Measurements from ENCODE around the gene RHOJ. TPM values are rescaled to one million over a fixed set of nuclear protein-coding genes. Genes with fewer than 3 reads are reported as not detected.
"Not testable (repeated sequence)": the region's sequence is repeated elsewhere in the genome, so short reads cannot be mapped to it uniquely, and the experiment has no call there.

RHOJ gene
- total RNA-seq = 37.1 to 55.1 TPM (median 39.2 TPM) in 3 replicates
- long read RNA-seq, transcript RHOJ-201 (5 exons, 3,302 nt) = major isoform, 6 of 8 reads
- long read RNA-seq, partial matches to known transcripts = 0 of 8 reads
- long read RNA-seq, other reads (novel, unspliced or antisense) = 2 of 8 reads

GRCh38 chr14:63204407-63205043 lies at the start of gene RHOJ:
Gene RHOJ, plus strand, starts transcription at chr14:63204443. Its CDS starts 427 bp downstream, at chr14:63204870.
- Mint-ChIP-seq H3K36me3 (ENCODE audit: low read depth) (no peaks in the 10 kb centered on the region), H3K9me3 (ENCODE audit: low read depth) (no peaks in the 10 kb centered on the region), H3K27ac (ENCODE audit: unreplicated experiment) (no peak within 1 kb of the TSS), H3K4me1 (ENCODE audit: low read depth) (peaks cover 7% of the 10 kb centered on the region), H3K4me3 (ENCODE audit: unreplicated experiment) (no peak within 1 kb of the TSS), H3K27me3 (ENCODE audit: low read depth) (no peaks in the 10 kb centered on the region)
- DNase-seq (ENCODE audit: low spot score) = peak; percentile 83
- peak; percentile 31 for TF ChIP-seq CTCF (IDR thresholded peaks at IDR 0.05)

GRCh38 chr14:63155511-63156185 lies 48.6 kb upstream of the RHOJ start:
- Mint-ChIP-seq H3K9me3 (ENCODE audit: low read depth) (no peaks in the 10 kb centered on the region), H3K27me3 (ENCODE audit: low read depth) (peaks cover 3% of the 10 kb centered on the region), H3K4me1 (ENCODE audit: low read depth) (peaks cover 14% of the 10 kb centered on the region), H3K27ac (ENCODE audit: unreplicated experiment) (no peak overlapping the region), H3K4me3 (ENCODE audit: unreplicated experiment) (no peak overlapping the region), H3K36me3 (ENCODE audit: low read depth) (no peaks in the 10 kb centered on the region)
- TF ChIP-seq CTCF (IDR thresholded peaks at IDR 0.05) = no peak
- DNase-seq (ENCODE audit: low spot score) = no peak

GRCh38 chr14:63157195-63157594 lies 47.0 kb upstream of the RHOJ start:
- Mint-ChIP-seq H3K27me3 (ENCODE audit: low read depth) (peaks cover 3% of the 10 kb centered on the region), H3K36me3 (ENCODE audit: low read depth) (no peaks in the 10 kb centered on the region), H3K4me1 (ENCODE audit: low read depth) (peaks cover 14% of the 10 kb centered on the region), H3K27ac (ENCODE audit: unreplicated experiment) (no peak overlapping the region), H3K9me3 (ENCODE audit: low read depth) (no peaks in the 10 kb centered on the region), H3K4me3 (ENCODE audit: unreplicated experiment) (no peak overlapping the region)
- peak; percentile 64 for DNase-seq (ENCODE audit: low spot score)
- TF ChIP-seq CTCF (IDR thresholded peaks at IDR 0.05) = no peak

GRCh38 chr14:63163306-63163705 lies 40.9 kb upstream of the RHOJ start:
- no peaks in the 10 kb centered on the region for H3K9me3 Mint-ChIP-seq (ENCODE audit: low read depth)
- DNase-seq (ENCODE audit: low spot score) = no peak
- peaks cover 4% of the 10 kb centered on the region for H3K4me1 Mint-ChIP-seq (ENCODE audit: low read depth)
- no peaks in the 10 kb centered on the region for H3K27me3 Mint-ChIP-seq (ENCODE audit: low read depth)
- H3K27ac Mint-ChIP-seq (ENCODE audit: unreplicated experiment) = no peak overlapping the region
- TF ChIP-seq CTCF (IDR thresholded peaks at IDR 0.05) = no peak
- H3K36me3 Mint-ChIP-seq (ENCODE audit: low read depth) = no peaks in the 10 kb centered on the region
- no peak overlapping the region for H3K4me3 Mint-ChIP-seq (ENCODE audit: unreplicated experiment)

- Mint-ChIP-seq H3K4me3 (ENCODE audit: unreplicated experiment) (no peak overlapping the region), H3K4me1 (ENCODE audit: low read depth) (peaks cover 4% of the 10 kb centered on the region), H3K27me3 (ENCODE audit: low read depth) (no peaks in the 10 kb centered on the region), H3K27ac (ENCODE audit: unreplicated experiment) (no peak overlapping the region), H3K36me3 (ENCODE audit: low read depth) (no peaks in the 10 kb centered on the region), H3K9me3 (ENCODE audit: low read depth) (no peaks in the 10 kb centered on the region)
- TF ChIP-seq CTCF (IDR thresholded peaks at IDR 0.05) = no peak
- peak; percentile 43 for DNase-seq (ENCODE audit: low spot score)
Observed at GRCh38 chr14:63164108-63164683, 40.0 kb upstream of the RHOJ start.

- H3K27me3 Mint-ChIP-seq (ENCODE audit: low read depth); H3K4me1 Mint-ChIP-seq (ENCODE audit: low read depth); H3K4me3 Mint-ChIP-seq (ENCODE audit: unreplicated experiment); H3K36me3 Mint-ChIP-seq (ENCODE audit: low read depth); H3K27ac Mint-ChIP-seq (ENCODE audit: unreplicated experiment); H3K9me3 Mint-ChIP-seq (ENCODE audit: low read depth): not testable (repeated sequence)
- DNase-seq (ENCODE audit: low spot score) = peak; percentile 67
Observed at GRCh38 chr14:63165267-63165666, 39.0 kb upstream of the RHOJ start.
